ENCODE results near the gene KLHL2.
A peak's percentile ranks its signal among the peaks of the same experiment; 100 is the strongest.
"Not testable (repeated sequence)": the region's sequence is repeated elsewhere in the genome, so short reads cannot be mapped to it uniquely, and the experiment has no call there.

KLHL2 gene

DNA sequence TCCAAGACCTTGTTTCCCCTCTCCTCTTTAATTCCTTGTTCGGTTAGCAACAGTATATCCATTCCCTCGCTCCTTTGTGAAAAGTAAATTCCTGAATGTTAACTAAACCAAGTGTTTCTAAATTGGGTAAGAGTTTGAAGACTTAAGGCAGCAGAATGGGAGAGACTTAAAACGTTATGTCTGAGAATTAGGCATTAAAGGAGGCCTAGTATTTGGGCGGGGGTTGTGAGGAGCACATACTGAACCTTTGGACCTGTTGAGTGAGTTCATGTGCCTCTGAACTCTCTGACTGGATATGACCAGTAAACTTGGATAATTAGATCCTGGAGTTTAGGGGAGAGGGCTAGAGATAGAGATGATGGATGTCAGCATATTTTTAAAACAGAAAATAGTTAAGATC lies 121.3 kb downstream of the KLHL2 start:
- no peak for DNase-seq (ENCODE audit: low read depth)

DNA sequence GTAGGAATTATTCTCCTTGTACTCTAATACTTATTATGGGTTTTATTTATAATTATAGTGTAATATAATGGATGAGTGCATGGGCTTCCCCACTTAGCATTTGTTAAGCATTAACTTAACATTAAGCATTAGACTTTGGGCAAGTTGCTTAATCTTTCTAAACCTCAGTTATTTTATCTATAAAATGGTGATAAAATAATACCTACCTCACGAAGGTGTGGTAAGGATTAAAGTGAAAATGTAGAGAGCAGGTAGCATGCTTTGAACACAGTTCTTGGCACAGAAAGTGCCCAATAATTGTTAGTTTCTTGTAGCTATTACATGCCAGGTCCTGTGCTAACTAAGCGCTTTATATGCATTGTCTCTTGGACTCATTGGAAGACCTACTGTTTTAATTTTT lies 122.7 kb downstream of the KLHL2 start:
- no peak for DNase-seq (ENCODE audit: low read depth)

DNA sequence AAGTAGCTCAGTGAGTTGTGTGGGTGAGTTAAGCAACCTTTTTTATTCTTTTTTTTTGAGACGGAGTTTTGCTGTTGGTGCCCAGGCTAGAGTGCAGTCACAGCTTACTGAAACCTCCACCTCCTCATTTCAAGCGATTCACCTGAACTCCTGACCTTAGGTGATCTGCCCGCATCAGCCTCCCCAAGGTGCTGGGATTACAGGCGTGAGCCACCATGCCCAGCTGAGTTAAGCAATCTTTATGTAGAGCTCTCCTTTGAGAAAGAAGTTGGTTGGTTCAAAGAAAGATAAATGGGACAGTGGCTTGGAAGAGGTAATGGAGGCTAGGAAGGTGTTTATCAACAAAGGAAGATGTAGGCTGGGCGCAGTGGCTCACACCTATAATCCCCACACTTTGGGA lies 123.3 kb downstream of the KLHL2 start:
- no peak for DNase-seq (ENCODE audit: low read depth)

DNA sequence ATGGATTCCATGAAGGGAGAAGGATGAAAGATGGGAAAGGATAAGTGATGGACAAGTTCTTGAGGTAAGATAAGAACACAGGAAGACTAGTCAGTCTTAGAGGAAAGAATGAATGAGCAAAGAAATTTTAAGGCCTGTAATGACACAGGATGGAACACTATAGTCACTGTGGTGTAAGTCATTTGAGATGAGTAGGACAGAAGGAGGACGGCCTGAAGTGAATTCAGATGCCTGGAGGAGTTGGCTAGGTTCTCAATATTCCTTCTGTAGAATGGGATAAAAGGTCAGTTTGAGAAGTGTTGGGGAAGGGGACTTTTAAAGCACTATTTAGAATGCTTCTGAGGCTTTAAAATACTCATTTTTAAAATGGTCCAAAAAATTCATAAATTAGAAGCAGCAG lies 124.0 kb downstream of the KLHL2 start:
- DNase-seq (ENCODE audit: low read depth) = no peak

DNA sequence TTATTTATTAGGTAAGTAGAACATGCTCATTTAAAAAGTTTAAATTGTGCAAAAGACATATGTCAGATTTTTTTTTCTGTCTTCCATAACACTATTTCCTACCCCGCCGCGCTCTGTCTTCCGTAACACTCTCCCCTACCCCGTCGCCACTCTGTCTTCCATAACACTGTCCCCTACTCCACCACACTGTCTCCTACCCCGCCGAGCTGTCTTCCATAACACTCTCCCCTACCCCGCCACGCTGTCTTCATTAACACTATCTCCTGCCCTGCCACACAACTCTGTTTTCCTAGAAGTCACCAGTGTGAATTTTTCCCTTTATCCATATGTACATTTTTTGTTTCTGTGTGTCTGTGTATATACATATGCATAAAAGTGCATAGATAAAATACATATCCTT lies 124.5 kb downstream of the KLHL2 start:
- DNase-seq (ENCODE audit: low read depth) = no peak

DNA sequence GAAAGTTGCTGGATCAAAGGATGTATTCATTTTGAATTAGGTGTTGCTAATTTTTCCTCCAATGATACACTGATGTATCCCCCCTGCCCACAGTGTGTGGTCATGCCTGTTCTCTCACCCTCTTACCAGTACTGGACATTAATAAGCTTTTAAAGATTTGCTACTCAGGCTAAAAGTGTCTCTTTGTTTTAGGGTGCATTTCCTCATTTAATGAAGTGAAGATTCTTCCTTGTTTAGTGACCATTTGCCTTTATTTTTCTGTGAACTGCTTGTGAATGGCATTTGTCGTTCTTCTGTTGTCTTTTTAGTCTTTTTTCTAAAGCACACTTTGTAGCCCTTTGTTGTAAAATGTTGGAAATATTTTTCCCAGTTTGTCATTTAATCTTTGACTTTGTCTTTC lies 125.1 kb downstream of the KLHL2 start:
- DNase-seq (ENCODE audit: low read depth) = no peak

DNA sequence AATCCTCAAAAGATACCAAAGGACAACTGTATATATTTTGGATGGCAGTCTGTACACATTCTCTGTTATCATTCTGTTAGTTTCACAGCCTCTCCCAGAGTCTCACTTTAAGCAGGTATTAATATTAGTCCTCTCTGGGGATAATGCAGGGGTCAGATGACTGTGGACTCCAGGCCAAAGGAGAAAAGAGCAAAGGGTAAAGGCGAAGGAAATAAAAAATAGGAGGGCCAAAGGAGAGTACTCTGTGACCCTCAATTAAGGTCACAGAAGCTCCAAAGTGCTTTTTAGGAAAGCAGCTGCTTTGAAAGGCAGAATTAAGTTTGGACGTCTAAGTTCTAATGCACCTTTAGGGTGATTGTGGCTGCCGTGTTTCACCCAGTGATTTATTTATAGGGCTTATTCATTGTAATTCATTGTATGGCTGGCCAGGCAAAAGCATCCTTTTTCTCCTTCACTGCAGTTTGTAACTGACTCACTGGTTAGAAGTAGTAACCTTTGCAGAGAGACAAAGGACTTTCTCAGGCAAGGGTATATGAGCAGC lies 127.9 kb downstream of the KLHL2 start:
- DNase-seq (ENCODE audit: low read depth) = no peak

DNA sequence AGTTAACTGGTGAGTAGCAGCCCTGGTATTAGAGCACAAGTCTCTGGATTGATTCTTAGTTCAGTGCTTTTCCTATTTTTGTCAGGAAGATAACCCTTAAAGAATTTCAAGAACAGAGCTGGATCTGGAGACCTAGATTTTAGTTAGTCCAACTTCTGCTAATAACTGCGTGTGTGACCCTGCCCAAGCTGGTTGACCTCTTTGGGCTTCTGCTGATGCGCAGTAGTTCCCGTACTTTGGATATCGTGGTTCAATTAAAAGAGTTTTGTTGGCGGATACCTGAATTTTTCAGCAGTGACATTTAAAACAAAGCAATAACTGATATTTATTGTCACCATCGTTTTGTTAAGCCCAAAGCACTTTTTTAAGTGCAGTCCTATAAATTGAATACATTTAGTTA lies 129.4 kb downstream of the KLHL2 start:
- no peak for DNase-seq (ENCODE audit: low read depth)

DNA sequence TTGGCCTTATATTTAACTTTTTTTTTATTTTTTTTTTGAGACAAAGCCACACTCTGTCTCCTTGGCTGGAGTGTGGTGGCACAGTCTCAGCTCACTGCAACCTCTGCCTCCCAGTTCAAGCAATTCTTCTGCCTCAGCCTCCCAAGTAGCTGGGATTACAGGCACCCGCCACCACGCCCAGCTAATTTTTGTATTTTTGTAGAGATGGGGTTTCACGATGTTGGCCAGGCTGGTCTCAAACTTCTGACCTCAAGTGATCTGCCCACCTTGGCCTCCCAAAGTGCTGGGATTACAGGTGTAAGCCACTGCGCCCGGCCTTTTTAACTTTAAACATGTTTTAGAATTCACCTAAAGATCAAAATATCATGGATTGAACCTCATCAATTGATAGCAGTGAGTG lies 135.0 kb downstream of the KLHL2 start:
- DNase-seq (ENCODE audit: low read depth) = not testable (repeated sequence)

DNA sequence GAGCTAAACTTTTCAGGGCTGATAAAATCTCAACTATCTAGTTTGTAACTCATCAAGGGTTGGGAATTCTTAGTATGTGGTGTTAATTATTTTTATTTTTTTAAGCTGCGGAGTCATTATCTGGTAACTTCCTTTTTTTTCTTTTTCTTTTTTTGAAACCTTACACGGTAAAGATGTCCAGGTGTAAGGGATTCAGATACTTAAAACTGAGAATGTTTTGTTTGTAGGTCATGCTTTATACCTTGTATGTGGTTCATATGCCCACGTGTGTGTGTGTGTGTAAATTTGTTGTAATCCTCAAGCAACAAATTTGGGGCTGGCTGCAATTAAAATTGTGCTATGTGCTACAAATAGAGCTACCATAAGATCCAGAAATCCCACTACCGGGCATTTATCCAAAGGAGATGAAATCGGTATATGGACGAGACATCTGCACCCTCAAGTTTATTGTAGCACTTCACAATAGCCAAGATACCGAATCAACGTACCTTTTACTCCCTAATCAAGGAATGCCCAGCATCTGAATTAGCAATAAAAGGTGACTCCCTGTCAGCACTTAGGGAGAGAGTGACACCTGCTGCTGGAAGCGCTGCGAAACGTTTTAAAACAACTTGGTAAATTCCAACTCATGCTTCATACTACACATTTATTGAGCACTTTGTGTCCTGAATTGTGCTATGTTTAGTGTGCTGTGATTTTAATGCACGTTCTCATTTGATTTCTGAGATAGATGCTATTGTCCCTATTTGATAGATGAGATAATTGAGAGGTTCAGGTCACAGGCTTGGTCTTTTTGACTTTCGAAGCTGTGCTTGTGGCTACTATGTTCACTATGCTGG lies 136.2 kb downstream of the KLHL2 start:
- DNase-seq (ENCODE audit: low read depth) = no peak

DNA sequence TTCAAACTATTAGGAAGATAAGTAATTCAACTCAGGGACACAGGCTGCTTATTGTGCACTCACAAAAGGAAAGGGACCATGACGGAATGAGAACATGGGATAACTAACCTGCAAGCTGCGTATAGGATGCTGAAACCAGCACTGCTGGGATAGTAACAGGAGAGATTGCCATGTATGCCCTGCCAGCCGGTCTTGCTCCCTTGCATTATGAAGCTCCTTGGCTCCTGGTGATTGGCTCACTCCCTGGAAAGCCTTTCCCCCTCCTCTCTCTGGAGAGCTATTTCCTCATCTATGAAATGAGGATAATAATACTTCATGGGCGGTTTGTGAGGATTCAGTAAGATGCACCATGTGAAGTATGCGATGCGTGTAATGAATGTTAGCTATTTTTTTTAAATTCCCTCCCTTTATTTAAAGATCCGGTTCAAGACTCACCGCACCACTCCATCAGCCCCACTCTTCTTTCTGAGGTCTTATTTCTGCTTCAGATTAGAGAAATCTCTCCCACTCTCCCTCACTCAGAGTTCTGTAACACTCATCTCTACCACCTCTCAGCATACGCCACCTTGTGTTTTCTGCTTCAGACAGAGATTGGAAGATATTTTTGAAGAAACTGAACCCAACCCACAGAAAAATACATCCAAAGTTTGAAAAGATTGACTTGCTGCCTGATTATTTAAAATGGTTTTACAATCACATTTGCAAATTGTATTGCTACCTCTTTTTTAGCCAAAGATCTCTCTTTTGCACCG lies 138.5 kb downstream of the KLHL2 start:
- no peak for DNase-seq (ENCODE audit: low read depth)

DNA sequence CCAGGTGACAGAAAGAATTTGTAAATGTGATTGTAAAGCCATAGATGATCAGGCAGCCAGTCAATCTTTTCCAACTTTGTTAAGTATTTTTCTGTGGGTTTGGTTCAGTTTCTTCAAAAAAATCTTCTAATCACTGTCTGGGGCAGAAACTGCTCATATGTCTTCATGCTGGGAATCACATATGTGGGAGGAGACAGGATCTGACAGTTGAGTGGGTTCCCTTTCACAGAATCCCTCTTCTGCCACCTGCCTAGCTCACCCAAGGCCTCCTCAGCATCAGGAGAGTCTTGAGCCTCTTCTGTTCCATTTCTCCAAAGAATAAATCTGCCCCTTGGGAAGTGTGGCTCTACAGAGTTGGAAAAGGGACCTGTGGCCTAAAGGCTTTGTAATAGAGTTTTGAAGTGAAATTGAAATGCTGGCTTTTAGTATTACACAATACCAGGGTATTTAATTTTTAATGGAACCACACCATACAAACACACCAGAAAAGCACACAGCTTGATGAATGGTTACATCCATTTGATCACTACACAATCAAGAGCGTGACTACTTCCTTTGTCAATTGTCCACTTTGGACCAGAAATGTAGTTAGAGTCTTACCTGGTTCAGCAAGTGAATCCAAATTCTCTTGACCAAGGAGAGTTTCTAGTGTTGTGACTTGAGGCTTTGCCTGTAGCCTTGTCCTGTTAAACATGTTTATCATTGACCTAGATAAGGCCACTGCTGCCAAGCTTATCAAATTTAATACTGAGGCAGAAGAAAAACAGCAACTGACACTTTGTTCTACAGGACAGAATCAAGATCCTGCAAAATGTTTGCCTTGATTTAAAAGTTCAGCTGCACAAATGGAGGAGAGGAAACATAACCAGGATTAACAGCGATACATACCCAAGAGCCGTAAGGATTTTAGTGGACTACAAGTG lies 140.5 kb downstream of the KLHL2 start:
- DNase-seq (ENCODE audit: low read depth) = no peak

DNA sequence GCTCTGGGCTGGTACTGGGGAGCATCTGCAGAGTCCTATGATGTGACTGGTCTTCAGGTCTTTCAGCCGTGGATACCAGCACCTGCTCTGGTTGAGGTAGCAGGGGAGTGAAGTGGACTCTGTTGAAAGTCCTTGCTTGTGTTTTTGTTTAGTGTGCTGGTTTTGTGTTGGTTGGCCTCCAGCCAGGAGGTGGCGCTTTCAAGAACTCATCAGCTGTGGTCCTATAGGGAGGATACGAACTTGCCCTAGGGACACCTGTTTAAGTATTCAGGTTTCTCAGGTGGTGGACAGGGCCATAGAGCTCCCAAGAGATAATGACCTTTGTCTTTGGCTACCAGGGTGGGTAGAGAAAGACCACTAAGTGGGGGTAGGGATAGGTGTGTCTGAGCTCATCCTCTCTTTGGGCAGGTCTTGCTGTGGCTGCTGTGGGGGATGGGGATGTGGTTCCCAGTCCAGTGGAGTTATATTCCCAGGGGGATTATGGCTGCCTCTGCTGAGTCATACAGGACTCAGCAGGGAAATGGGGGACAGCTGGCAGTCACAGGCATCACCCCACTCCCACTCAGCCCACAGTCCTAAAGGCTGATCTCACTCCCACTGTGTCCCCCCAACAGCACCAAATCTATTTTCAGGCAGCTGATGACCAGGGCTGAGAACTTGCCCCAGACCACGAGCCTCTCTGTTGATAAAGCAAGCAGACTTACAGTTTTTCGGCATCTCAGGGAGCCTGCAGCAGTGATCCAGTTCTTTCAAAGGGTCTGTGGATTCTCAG lies 144.2 kb downstream of the KLHL2 start:
- no peak for DNase-seq (ENCODE audit: low read depth)

DNA sequence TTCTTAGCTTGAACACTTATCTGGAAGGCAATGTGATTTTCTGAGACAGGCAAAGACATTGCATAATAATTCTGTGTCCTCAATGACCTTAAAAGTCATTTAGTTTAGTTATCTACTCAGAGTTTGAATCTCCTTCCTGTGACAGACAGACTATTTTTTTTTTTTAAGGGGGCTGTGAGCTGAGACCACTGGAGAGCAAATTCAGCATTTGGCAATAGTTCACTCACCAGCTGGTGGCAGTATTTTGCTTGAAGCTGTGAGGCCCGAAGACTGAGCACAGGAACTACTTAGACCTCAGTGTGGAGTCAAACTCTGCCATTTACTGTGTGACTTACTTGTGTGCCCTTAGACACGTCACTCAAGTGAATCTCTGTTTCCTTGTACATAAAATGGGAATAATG lies 148.5 kb downstream of the KLHL2 start:
- peak; percentile 27 for DNase-seq (ENCODE audit: low read depth)

DNA sequence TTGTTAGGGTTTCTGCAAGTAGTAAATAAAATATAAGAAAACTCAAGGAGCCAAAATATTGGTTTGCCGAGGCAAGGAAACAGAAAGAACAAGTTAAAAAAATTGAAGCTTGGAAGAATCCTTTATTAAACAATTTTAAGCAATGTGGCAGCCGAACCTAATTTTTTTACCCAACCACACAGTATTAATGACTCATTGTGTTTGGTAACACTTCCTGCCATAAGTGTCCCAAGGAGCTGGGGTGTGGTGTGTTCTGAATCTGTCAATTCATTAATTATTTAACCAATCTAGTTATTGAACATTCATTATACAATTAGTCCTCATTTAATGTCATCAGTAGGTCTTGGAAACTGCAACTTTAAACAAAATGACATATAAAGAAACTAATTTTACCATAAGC lies 152.1 kb downstream of the KLHL2 start:
- peak; percentile 16 for DNase-seq (ENCODE audit: low read depth)

DNA sequence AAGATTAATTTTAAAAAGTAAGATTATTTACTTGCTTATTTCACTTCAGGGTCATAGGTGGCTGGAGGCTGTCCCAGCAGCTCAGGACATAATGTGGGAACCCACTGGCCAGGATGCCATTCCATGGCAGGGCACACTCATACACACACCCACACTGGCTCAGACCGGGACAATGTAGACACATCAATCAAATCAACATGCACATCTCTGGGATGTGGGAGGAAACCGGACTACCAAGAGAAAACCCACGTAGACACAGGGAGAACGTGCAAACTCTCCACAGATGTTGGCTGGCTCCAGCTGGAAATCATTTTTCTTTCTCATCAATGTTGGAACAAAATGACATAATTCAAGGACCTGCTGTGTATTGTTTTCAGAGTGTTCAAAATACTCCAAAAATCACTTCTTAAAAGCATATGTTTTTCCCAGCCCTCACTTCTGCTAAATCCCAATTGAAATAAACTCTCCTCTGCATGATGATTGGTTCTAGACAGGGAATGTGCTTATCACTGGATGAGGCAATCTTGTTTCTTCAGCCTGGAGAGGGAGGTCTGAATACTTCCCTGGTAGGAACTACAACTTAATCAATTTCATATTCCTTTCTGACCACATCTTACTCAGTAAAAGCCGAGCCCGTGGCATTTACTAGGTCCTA lies 152.8 kb downstream of the KLHL2 start:
- no peak for DNase-seq (ENCODE audit: low read depth)

DNA sequence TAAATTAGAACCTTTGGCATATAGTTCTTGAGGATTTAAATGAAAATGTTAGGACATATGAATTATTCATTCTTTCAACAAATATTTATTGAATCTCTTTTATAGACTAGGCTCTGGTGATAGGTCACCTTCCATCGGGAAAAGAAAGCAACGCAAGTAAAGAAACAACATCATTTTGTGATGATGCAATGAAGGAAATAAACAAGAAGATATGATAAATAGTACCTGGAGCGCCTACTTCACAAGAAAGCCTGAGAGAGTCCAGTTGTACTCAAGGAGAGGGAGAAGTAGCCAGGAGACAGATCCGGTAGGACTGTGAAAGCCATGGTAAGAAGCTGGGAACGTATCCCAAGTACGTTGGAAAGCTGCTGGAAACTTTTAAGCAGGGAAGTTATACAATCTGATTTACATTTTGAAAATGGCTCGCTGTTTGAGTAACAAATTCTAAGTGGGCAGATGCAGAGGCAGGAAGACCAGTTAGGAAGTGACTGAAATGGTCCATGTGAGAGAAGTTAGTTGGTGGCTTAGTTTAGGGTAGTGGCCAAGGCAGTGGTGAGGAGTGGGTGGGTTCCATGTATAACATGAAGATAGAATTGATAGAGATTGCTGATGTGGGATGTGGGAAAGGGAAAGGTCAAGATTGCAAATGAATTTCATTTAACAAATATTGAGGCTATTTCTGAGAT lies 153.8 kb downstream of the KLHL2 start:
- DNase-seq (ENCODE audit: low read depth) = no peak

DNA sequence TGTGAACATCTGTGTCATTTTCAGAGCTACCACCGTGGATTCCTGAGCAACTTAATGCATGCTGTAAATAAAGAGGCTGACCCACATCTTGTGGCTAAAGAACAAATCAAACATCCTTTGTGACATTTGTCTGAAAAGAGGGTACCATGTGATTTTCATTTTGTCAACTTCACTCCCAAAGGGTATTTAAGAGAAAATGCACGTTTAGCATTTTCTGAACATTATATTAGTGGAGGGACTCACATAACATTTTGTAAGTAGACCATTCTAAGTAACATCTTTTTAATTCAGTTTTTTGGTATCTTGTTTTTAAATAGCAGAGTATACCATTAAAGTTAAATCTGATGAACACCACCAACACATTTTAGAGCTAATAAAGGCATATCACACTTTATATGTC lies 154.4 kb downstream of the KLHL2 start:
- no peak for DNase-seq (ENCODE audit: low read depth)

DNA sequence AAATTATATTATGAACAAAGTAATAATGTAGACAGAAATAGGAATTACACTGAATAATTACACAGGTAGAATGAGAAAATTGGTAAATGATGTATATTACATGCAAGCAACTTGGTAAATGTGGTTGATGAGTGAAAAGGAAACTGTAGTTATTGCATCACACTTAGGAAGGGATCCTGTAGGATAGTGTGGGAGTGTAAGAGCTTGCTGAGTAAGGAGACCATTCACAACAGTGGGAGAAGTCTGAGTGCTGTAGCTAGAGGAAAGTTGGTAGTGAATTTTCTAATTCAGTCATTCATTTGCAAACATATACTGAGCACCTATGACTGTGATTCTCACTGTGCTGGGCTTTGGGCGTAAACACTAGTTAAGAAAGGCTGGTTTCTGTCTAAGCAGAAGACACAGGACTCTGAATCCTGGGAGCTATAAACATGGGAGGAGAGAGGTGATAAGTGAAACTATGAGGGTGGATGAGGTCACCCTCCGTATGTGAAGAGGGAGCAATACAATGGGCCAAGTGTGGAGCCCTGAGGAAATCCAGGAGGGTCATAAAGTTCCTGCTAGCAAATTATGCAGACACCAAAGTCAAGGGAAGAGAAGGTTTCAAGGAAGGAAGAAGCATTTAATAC lies 157.2 kb downstream of the KLHL2 start:
- DNase-seq (ENCODE audit: low read depth) = no peak

DNA sequence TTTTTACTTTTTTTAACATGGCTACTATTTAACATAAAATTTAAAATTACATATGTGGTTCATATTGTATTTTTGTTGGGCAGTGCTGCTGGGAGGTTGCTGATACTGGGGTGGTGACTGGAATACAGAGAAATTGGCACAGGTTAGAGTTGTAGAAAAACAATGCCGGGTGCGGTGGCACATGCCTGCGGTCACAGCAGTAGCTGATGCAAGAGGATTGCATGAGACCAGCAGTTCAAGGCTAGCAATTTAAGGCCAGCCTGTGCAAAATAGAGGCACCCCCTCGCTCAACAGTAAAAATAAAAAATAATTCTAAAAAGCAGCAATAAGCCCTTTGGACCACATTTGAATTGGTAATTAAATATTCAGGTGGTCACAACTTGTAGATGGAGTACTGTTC lies 159.7 kb downstream of the KLHL2 start:
- DNase-seq (ENCODE audit: low read depth) = no peak

Measured in EH (cell line).